GM12872 (cell line): ENCODE measurements around the gene TET3.

Experiments used
- CTCF ChIP-seq: IDR thresholded peaks from 3 replicates; pipeline ENCODE4 v1.5.1; 2011; ENCODE audit warnings: low read depth, mild to moderate bottlenecking, low read length, moderate library complexity; ENCODE audit not compliant: insufficient read depth

Gene TET3

DNA sequence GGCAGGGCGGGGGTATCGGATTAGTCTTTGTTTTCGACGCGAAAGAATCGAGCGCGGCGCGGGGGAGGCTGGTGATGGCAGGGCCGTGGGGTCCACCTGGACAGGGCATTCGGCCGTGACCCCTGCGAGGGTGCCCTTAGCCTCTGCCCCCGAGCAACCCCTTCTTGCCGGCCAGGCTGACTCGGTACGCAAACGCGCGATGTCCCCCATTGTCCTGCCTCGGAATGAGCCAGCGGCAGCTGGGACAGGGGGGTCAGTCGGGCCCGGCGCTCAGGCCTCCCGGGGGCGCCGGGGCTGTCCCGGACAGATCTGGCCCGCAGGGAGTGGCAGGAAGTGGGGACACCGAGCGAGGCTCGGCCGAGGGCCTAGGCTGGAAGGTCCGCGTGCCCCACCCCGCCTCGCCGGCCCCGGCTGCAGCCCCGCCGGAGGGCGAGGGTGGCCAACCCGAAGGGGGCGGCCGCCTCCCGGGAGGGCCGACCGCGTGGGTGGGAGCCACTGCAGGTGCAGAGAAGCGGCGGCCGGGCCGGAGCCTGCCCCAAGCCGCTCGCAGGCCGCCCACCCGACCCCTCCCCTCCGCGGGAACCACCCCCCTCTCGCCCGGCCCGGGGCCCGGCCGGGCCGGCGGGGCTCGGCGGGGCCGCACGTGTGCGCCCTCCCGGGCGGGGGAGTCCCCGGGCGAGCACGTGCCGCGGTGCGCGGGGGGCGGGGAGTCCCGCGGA lies at the start of gene TET3:
Gene TET3 (plus strand): TSS at position 708 of the 719 bp plus-strand sequence. CDS start 1,494 bp downstream, outside the sequence.
- TF ChIP-seq CTCF, result no peak

DNA sequence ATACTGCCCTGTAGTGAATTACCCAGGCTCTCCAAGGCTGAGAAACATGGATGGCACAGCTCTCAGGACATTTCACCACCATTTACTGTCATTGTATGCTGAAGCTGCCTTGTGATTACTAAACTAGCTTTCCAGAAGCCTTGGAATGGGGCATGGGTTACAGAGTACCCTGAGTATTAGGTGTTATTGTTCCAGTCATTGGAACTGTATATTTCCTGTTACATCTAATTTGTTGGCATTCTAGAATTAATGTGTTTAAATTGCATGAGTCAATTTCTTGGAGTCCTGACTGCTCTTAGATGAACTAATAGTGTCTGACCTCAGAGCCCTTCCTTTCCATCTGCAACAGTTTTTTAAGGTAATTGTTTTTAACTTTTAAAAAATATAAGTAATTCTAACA lies 49.1 kb upstream of the TET3 start:
- no peak for TF ChIP-seq CTCF

GRCh38 chr2:73937103-73937885 lies 47.4 kb upstream of the TET3 start:
- TF ChIP-seq CTCF, result no peak

- TF ChIP-seq CTCF, result no peak
These were observed 46.8 kb upstream of the TET3 start for GRCh38 chr2:73937899-73938298.

DNA sequence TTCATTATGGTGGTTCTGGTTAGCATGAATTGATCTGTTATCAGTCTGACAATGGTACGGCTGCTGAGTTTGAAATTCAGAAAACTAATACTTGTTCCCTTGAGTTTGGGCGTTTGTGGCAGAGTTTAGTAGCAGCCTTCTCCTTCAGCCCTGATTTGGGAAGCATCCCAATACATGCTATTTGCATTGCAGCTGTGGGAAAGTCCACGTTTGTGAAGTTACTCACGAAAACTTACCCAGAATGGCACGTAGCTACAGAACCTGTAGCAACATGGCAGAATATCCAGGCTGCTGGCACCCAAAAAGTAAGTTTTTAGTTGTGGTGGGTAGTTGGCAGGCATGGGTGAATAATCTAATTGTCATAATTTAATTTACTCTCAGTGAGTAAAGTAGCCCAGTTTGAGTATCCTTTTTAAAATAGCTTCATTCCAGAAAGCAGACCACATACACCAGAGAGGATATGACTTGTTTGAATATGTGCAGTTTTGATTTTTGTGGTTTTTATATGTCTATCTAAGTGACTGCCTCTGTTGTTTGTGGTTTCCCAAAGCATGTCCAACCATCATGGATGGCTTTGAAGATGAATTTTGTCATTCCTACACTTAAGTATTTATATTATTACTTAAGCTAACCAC lies 45.9 kb upstream of the TET3 start:
- no peak for TF ChIP-seq CTCF

GRCh38 chr2:73939419-73939818 lies 45.3 kb upstream of the TET3 start:
- 0 out of 3 replicates have a peak, but pooled peaks have one; percentile 6 for TF ChIP-seq CTCF

GRCh38 chr2:73942664-73943063 lies 42.0 kb upstream of the TET3 start:
- TF ChIP-seq CTCF, result no peak
